ENCODE results near the gene TTLL11.

GRCh38 chr9:121917375-121918335, 175.5 kb downstream of the TTLL11 start:
- TF ChIP-seq CTCF (IDR thresholded peaks at IDR 0.05) (no peak), ZFX (IDR thresholded peaks at IDR 0.05; ENCODE audit: borderline replicate concordance) (no peak)

Measured in 22Rv1 (cell line).